ES-I3 (cell line): ENCODE data around the gene PDE4B.

Experiments used
- H3K36me3 ChIP-seq: 2 replicates; pipeline ENCODE4 v1.6.1; 2013; ENCODE audit warnings: mild to moderate bottlenecking, low read length, control low read depth, moderate library complexity; ENCODE audit not compliant: insufficient read depth
- H3K4me1 ChIP-seq: 2 replicates; pipeline ENCODE4 v1.6.1; 2013; ENCODE audit warnings: mild to moderate bottlenecking, control low read depth, low read length; ENCODE audit not compliant: insufficient read depth
- H3K9ac ChIP-seq: 2 replicates; pipeline ENCODE4 v1.6.1; 2013; ENCODE audit warnings: low read depth, mild to moderate bottlenecking, low read length, moderate library complexity
- H3K9me3 ChIP-seq: 2 replicates; pipeline ENCODE4 v1.6.1; 2013; ENCODE audit warnings: mild to moderate bottlenecking, low read length, moderate library complexity; ENCODE audit not compliant: control insufficient read depth, insufficient read depth

Gene PDE4B

GRCh38 chr1:66168467-66168887 lies 375.8 kb downstream of the PDE4B start:
- no peaks in the 10 kb centered on the region for H3K9me3 ChIP-seq

GRCh38 chr1:66168948-66169671 lies 376.4 kb downstream of the PDE4B start:
- Histone ChIP-seq H3K4me1 (no peaks in the 10 kb centered on the region), H3K9ac (no peak overlapping the region), H3K9me3 (no peaks in the 10 kb centered on the region), H3K36me3 (no peaks in the 10 kb centered on the region)

More at GRCh38 chr1:66168467-66168887, 375.8 kb downstream of the PDE4B start:
- H3K36me3 ChIP-seq = no peaks in the 10 kb centered on the region
- H3K9ac ChIP-seq = no peak overlapping the region
- no peaks in the 10 kb centered on the region for H3K4me1 ChIP-seq

DNA sequence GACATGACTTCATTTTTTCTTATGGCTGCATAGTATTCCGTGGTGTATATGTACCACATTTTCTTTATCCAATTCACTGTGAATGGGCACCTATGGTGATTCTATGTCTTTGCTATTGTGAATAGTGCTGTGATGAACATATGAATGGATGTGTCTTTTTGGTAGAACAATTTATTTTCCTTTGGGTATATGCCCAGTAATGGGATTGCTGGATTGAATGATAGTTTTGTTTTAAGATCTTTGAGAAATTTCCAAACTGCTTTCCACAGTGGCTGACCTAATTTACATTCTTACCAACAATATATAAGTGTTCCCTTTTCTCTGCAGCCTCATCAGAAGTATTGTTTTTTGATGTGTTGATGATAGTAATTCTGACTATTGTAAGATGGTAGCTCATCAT lies 379.6 kb downstream of the PDE4B start:
- Histone ChIP-seq H3K9ac (no peak overlapping the region), H3K36me3 (no peaks in the 10 kb centered on the region), H3K4me1 (no peaks in the 10 kb centered on the region), H3K9me3 (no peaks in the 10 kb centered on the region)

DNA sequence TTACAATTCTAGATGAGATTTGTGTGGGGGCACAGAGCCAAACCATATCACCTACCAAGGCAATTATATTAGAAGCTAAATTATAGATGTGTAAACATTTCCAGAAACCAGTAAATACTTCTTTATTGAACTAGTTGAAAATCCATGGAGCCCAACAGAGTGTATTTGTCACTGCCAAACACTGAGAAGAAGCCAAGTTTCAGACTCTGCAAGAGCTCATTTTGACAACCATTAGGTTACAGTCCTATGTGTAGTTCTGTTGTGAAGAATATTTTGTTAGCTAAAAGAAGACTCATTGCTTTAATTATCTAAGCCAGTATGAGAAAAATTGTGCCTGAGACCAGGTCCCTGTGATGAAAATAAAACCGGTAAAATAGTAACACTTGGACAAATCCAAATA lies 382.4 kb downstream of the PDE4B start:
- no peaks in the 10 kb centered on the region for H3K4me1 ChIP-seq

GRCh38 chr1:66175581-66175980 lies 382.9 kb downstream of the PDE4B start:
- Histone ChIP-seq H3K9ac (no peak overlapping the region), H3K4me1 (no peaks in the 10 kb centered on the region), H3K36me3 (no peaks in the 10 kb centered on the region), H3K9me3 (no peaks in the 10 kb centered on the region)

More for the DNA sequence above, 382.4 kb downstream of the PDE4B start:
- Histone ChIP-seq H3K9ac (no peak overlapping the region), H3K36me3 (no peaks in the 10 kb centered on the region), H3K9me3 (no peaks in the 10 kb centered on the region)

- Histone ChIP-seq H3K9me3 (no peaks in the 10 kb centered on the region), H3K4me1 (no peaks in the 10 kb centered on the region), H3K9ac (no peak overlapping the region), H3K36me3 (no peaks in the 10 kb centered on the region)
Measured at GRCh38 chr1:66176012-66176715, 383.5 kb downstream of the PDE4B start.

DNA sequence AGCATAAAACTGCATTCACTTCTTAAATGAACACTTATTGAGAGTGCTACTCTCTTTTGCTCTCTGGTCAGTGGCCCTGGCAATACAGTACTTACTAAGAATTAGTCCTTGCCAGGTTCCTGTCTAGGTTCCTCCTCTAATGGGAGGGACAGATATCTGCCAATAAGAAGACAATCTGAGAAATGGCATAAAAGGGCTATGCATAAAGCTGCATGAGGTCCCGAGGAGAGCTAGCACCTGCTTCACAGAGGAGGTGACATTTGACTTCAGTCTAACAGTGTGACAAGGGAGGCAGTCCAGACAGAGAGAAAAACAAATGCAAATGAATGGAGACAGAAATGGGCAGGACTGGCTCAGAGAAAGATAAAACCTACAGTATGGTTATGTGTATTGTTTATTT lies 384.1 kb downstream of the PDE4B start:
- Histone ChIP-seq H3K9ac (no peak overlapping the region), H3K9me3 (no peaks in the 10 kb centered on the region), H3K4me1 (no peaks in the 10 kb centered on the region), H3K36me3 (no peaks in the 10 kb centered on the region)

DNA sequence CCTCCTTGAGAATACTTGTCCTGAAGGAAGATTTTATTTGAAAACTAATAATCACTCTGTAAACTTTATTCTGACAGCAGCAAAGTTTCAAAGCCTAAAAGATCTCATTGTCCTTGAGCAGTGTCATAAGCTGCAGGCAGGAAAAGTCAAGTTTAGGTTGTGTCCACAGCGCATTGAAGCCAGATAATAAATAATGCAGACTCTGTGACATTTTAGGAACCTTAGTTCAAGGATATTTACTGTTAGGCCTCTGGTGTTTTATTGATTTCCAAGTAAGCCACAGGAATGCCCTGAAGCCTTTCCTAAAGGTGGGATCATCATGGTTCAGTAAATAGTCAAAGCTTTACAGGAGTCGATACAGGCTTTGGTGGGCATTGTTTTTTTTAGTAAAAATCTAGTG lies 384.8 kb downstream of the PDE4B start:
- no peaks in the 10 kb centered on the region for H3K36me3 ChIP-seq
- no peaks in the 10 kb centered on the region for H3K9me3 ChIP-seq
- no peak overlapping the region for H3K9ac ChIP-seq
- no peaks in the 10 kb centered on the region for H3K4me1 ChIP-seq

- no peak overlapping the region for H3K9ac ChIP-seq
- no peaks in the 10 kb centered on the region for H3K36me3 ChIP-seq
- no peaks in the 10 kb centered on the region for H3K4me1 ChIP-seq
- H3K9me3 ChIP-seq = no peaks in the 10 kb centered on the region
Measured at GRCh38 chr1:66182026-66182425, 389.3 kb downstream of the PDE4B start.

DNA sequence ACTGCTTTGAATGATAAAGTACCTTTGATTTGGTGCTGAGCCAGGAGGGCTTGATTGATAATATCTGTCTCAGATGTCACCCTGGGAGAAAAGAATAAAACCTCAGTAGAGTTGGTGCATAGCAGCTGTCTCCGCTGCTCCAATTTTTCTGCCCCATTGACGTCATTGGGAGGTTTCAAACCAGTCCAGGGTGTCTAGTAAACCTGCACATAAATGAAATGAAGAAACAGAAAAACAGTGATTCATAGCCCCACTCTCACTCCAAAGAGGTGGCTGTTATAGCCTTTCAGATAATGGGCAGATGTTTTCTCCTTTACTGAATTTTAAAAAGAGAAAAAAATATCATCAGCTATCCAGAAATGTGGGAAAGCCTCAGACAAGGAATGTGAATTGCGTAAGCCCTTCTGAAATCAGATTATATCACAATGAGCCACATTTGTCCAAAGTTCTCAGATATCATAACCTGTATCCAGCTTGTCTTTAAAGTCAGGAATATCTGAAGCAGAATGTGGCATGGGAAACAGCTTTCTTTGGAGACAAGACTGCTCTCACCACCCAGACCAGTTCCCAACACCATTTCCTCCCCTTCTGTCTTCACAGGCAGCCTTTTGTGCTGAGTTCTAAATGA lies 390.0 kb downstream of the PDE4B start:
- H3K9me3 ChIP-seq = no peaks in the 10 kb centered on the region
- H3K36me3 ChIP-seq = no peaks in the 10 kb centered on the region
- no peaks in the 10 kb centered on the region for H3K4me1 ChIP-seq
- H3K9ac ChIP-seq = no peak overlapping the region

GRCh38 chr1:66183400-66183799 lies 390.7 kb downstream of the PDE4B start:
- Histone ChIP-seq H3K9ac (no peak overlapping the region), H3K36me3 (no peaks in the 10 kb centered on the region), H3K4me1 (no peaks in the 10 kb centered on the region), H3K9me3 (no peaks in the 10 kb centered on the region)

DNA sequence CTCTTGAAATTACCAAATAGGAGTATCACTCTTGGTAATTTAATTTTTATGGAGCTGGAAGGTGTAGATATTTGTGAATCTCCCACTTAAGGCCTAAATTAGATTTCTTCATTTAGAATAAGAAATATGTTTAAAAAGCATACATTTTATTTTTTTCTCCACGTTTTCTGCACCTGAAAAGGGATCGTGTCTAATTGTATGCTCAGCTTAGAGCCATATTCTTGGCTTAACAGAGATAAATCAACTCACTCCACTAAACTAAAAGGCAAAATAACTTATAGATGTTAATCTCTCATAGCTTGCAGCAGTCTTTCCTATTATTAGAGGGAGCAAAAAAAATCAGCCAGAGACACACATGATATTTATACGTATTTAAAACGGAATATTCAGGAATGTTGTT lies 404.4 kb downstream of the PDE4B start:
- H3K9ac ChIP-seq = no peak overlapping the region
- no peaks in the 10 kb centered on the region for H3K4me1 ChIP-seq
- no peaks in the 10 kb centered on the region for H3K36me3 ChIP-seq
- H3K9me3 ChIP-seq = no peaks in the 10 kb centered on the region

DNA sequence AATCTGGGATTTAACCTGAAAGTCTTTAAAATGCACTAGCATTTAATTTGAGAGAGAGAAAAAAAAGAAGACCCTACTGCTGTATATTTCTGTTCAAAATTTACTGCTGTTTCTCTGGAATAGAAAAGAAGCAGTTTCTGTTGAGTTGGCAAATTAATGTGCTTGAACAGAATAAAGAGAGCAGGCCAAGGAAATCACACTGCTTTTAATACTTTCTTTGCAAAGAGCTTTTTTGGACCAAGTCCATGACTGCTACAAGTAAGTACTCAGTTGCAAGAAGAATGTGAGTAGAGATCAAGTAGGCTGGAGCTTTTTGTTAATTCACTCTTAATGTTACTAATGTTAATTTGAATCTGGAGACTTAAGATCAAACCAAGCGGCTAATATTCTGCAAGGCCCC lies 405.1 kb downstream of the PDE4B start:
- Histone ChIP-seq H3K9ac (no peak overlapping the region), H3K4me1 (no peaks in the 10 kb centered on the region), H3K9me3 (no peaks in the 10 kb centered on the region), H3K36me3 (no peaks in the 10 kb centered on the region)

GRCh38 chr1:66206563-66207144 lies 414.0 kb downstream of the PDE4B start:
- Histone ChIP-seq H3K4me1 (no peaks in the 10 kb centered on the region), H3K36me3 (no peaks in the 10 kb centered on the region), H3K9me3 (peaks cover 3% of the 10 kb centered on the region; the same call in 1 of the 2 replicates), H3K9ac (no peak overlapping the region)
